Liver (tissue), 3 donors: ENCODE results near the gene MTOR.

Experiments used
- CTCF ChIP-seq: fragments of 150-350 bp; IDR thresholded peaks from 2 replicates; pipeline ENCODE4 v1.5.1; 2017; ENCODE audit warnings: improper control_type of control experiment, low read depth, low read length; ENCODE audit not compliant: missing input control
- EGR1 ChIP-seq, 2 donors: IDR thresholded peaks; 2 replicates each; pipeline ENCODE4 v1.6.1; 2016 to 2018; ENCODE audit warnings: antibody characterized with exemption in 2 of 2, low read depth in 2 of 2
- GABPA ChIP-seq, 2 donors: IDR thresholded peaks in 1 of 2; conservative IDR thresholded peaks in 1 of 2; 2 replicates each; pipeline ENCODE4 v1.6.1; 2016; ENCODE audit warnings: antibody characterized with exemption in 2 of 2, mild to moderate bottlenecking in 1 of 2, moderate library complexity in 1 of 2
- HNF4A ChIP-seq, 2 donors: conservative IDR thresholded peaks; 2 replicates each; pipeline ENCODE4 v1.6.1; 2016; ENCODE audit warnings: antibody characterized with exemption in 2 of 2, mild to moderate bottlenecking in 2 of 2
- JUND ChIP-seq, 2 donors: IDR thresholded peaks; 2 replicates each; pipeline ENCODE4 v1.6.1; 2016; ENCODE audit warnings: antibody characterized with exemption in 2 of 2
- MAX ChIP-seq: IDR thresholded peaks from 2 replicates; pipeline ENCODE4 v1.6.1; 2016; ENCODE audit warnings: antibody characterized with exemption
- RAD21 ChIP-seq, 2 donors: IDR thresholded peaks; 2 replicates each; pipeline ENCODE4 v1.6.1; 2016; ENCODE audit warnings: antibody characterized with exemption in 2 of 2, mild to moderate bottlenecking in 2 of 2
- REST ChIP-seq: IDR thresholded peaks from 2 replicates; pipeline ENCODE4 v1.6.1; 2016; ENCODE audit warnings: antibody characterized with exemption, mild to moderate bottlenecking
- RXRA ChIP-seq, 2 donors: IDR thresholded peaks; 2 replicates each; pipeline ENCODE4 v1.6.1; 2017 to 2018; ENCODE audit warnings: antibody characterized with exemption in 2 of 2, mild to moderate bottlenecking in 1 of 2
- SP1 ChIP-seq: IDR thresholded peaks from 2 replicates; pipeline ENCODE4 v1.6.1; 2018; ENCODE audit warnings: antibody characterized with exemption, mild to moderate bottlenecking
- TAF1 ChIP-seq: conservative IDR thresholded peaks from 2 replicates; pipeline ENCODE4 v1.6.1; 2016; ENCODE audit warnings: antibody characterized with exemption, mild to moderate bottlenecking
- YY1 ChIP-seq: IDR thresholded peaks from 2 replicates; pipeline ENCODE4 v1.6.1; 2016; ENCODE audit warnings: antibody characterized with exemption, mild to moderate bottlenecking
- TF ChIP-seq, protein P1 (sequence below): IDR thresholded peaks from 2 replicates; pipeline ENCODE4 v1.6.1; 2016; ENCODE audit warnings: antibody characterized with exemption
- TF ChIP-seq, protein P2 (sequence below): IDR thresholded peaks from 2 replicates; pipeline ENCODE4 v1.6.1; 2016; ENCODE audit warnings: antibody characterized with exemption
- donor health status: healthy.
- donor health status: healthy.

DNA sequence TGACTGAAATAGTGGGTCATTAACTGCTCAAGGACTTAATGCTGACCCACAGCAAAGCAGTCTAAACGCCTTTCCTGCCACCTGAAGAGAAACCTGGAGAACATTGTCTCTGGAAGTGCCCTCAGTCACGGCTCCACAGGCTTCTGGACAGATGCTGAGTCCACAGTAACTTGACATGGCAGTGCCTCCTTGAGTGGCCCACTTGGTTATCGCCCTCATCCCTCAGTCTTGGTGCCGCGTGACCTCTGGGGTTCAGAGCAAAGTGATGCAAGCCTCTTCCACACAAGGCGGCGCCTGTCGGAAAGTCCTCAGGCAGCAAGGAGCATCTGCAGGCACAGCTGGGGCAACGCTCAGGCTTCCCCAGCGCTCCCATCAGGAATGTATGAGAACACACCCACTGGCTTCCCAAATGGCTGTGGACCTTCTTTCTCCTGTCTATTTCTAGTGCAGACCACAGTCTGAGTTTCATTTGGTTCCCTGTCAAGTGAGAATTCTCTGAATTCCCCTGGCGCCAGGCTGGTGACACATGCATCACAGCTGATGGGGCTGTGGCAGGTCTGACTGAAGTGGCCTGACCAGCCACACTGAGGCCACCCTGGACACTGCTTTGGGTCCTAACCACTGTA lies 86.2 kb downstream of the MTOR start:
- TF ChIP-seq RAD21 (IDR thresholded peaks at IDR 0.05) (no peak), GABPA (IDR thresholded peaks at IDR 0.05 in 1 of 2, conservative IDR thresholded peaks at IDR 0.05 in 1 of 2) (no peak), CTCF (no peak), REST (no peak), MAX (no peak), SP1 (no peak), TAF1 (no peak), YY1 (no peak), JUND (IDR thresholded peaks at IDR 0.05) (no peak), HNF4A (conservative IDR thresholded peaks at IDR 0.05) (no peak), EGR1 (IDR thresholded peaks at IDR 0.05; ENCODE audit: low read depth in 2 of 2) (no peak), RXRA (IDR thresholded peaks at IDR 0.05) (no peak)
- TF ChIP-seq, protein P1, sequence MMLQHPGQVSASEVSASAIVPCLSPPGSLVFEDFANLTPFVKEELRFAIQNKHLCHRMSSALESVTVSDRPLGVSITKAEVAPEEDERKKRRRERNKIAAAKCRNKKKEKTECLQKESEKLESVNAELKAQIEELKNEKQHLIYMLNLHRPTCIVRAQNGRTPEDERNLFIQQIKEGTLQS: no peak
- TF ChIP-seq, protein P2, sequence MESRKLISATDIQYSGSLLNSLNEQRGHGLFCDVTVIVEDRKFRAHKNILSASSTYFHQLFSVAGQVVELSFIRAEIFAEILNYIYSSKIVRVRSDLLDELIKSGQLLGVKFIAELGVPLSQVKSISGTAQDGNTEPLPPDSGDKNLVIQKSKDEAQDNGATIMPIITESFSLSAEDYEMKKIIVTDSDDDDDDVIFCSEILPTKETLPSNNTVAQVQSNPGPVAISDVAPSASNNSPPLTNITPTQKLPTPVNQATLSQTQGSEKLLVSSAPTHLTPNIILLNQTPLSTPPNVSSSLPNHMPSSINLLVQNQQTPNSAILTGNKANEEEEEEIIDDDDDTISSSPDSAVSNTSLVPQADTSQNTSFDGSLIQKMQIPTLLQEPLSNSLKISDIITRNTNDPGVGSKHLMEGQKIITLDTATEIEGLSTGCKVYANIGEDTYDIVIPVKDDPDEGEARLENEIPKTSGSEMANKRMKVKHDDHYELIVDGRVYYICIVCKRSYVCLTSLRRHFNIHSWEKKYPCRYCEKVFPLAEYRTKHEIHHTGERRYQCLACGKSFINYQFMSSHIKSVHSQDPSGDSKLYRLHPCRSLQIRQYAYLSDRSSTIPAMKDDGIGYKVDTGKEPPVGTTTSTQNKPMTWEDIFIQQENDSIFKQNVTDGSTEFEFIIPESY: no peak
